OCI-LY7 (cell line): ENCODE results near the gene H3-3A. TPM values are rescaled to one million over a fixed set of nuclear protein-coding genes. Genes with fewer than 3 reads are reported as not detected.

Experiments
- BruUV-seq: library from RNA; stranded (reverse); fragments of 400-500 nt; replicated peaks from 2 replicates; lab custom pipeline; 2021; lab: Mats Ljungman, UMichigan
- CTCF ChIA-PET: fragments of 300-600 bp; sonication (Branson Sonifier 250); formaldehyde crosslinking; loops from one replicate; lab custom pipeline; 2022; ENCODE audit warnings: antibody characterized with exemption; ENCODE audit not compliant: unreplicated experiment; lab: Charles Lee
- POLR2A ChIA-PET: fragments of 300-600 bp; sonication (Branson Sonifier 250); formaldehyde crosslinking; loops from one replicate; lab custom pipeline; 2022; ENCODE audit warnings: antibody characterized with exemption; lab: Charles Lee
- DNase-seq: peaks from one replicate; pipeline ENCODE4 v3.0.0-alpha.2; 2015; ENCODE audit warnings: low spot score
- H2AFZ ChIP-seq: fragments of 200-600 bp; sonication (generic), shearing (Covaris generic); 2 replicates; pipeline ENCODE4 v1.6.1; 2014; ENCODE audit warnings: mild to moderate bottlenecking, antibody characterized with exemption, low read length, moderate library complexity
- H3K27ac ChIP-seq: fragments of 200-600 bp; sonication (generic); 2 replicates; pipeline ENCODE4 v1.5.1; 2014; ENCODE audit warnings: mixed run types, low read depth, mild to moderate bottlenecking, moderate library complexity, low read length, inconsistent platforms; ENCODE audit not compliant: poor library complexity, severe bottlenecking
- H3K36me3 ChIP-seq: fragments of 200-600 bp; sonication (generic); 2 replicates; pipeline ENCODE4 v1.6.1; 2014; ENCODE audit warnings: mild to moderate bottlenecking, antibody characterized with exemption, low read length, moderate library complexity, mixed read lengths; ENCODE audit not compliant: insufficient read depth
- H3K4me1 ChIP-seq: fragments of 200-600 bp; sonication (generic); 2 replicates; pipeline ENCODE4 v1.5.1; 2014; ENCODE audit warnings: mild to moderate bottlenecking, low read length; ENCODE audit not compliant: insufficient read depth, poor library complexity, severe bottlenecking
- H3K4me2 ChIP-seq: fragments of 200-600 bp; sonication (generic); 2 replicates; pipeline ENCODE4 v1.6.1; 2014; ENCODE audit warnings: mild to moderate bottlenecking, low read length
- H3K4me3 ChIP-seq: fragments of 200-600 bp; sonication (generic); 2 replicates; pipeline ENCODE4 v1.5.1; 2014; ENCODE audit warnings: mild to moderate bottlenecking, low read depth, low read length; ENCODE audit not compliant: poor library complexity, severe bottlenecking
- H3K79me2 ChIP-seq: fragments of 200-600 bp; sonication (generic); 2 replicates; pipeline ENCODE4 v1.6.1; 2016; ENCODE audit warnings: low read depth, mild to moderate bottlenecking, low read length, moderate library complexity, mixed read lengths; ENCODE audit not compliant: insufficient read depth
- H3K9me2 ChIP-seq: fragments of 200-600 bp; sonication (generic); 2 replicates; pipeline ENCODE4 v1.6.1; 2016; ENCODE audit warnings: mild to moderate bottlenecking, low read length, mixed read lengths; ENCODE audit not compliant: insufficient read depth
- H3K9me3 ChIP-seq: fragments of 200-600 bp; sonication (generic); 2 replicates; pipeline ENCODE4 v1.6.1; 2014; ENCODE audit warnings: mild to moderate bottlenecking, mixed run types, low read length, mixed read lengths
- H4K20me1 ChIP-seq: fragments of 200-600 bp; sonication (generic); 2 replicates; pipeline ENCODE4 v1.6.1; 2014; ENCODE audit warnings: mild to moderate bottlenecking, antibody characterized with exemption, low read length, moderate library complexity, mixed read lengths; ENCODE audit not compliant: insufficient read depth
- EZH2phosphoT487 ChIP-seq: fragments of 200-600 bp; sonication (generic); IDR thresholded peaks from 2 replicates; pipeline ENCODE4 v1.6.1; 2018; ENCODE audit warnings: low read depth, borderline replicate concordance, mild to moderate bottlenecking, mixed run types, antibody characterized with exemption, low read length, moderate library complexity, mixed read lengths
- intact Hi-C: fragments of 100-400 bp; cut with micrococcal nuclease; formaldehyde crosslinking; loops from one replicate; pipeline ENCODE4 v1.10.0; 2022; ENCODE audit not compliant: unreplicated experiment
- total RNA-seq, 2 experiments: library from RNA; depleted of rRNA in 1 of 2; stranded (reverse); fragments of >200 nt in 1 of 2; shearing (Covaris generic) in 1 of 2; gene quantifications; 2 replicates each; pipeline ENCODE4 v1.2.3, GENCODE V29; 2014 to 2022
- TF ChIP-seq, protein P1 (sequence below): fragments of 200-600 bp; sonication (generic); conservative IDR thresholded peaks from 2 replicates; pipeline ENCODE4 v1.5.1; 2014; ENCODE audit warnings: mild to moderate bottlenecking, antibody characterized with exemption, low read length, moderate library complexity, mixed read lengths

Gene H3-3A
- total RNA-seq, 2 experiments from 2014 or later = 416 to 661 TPM

DNA sequence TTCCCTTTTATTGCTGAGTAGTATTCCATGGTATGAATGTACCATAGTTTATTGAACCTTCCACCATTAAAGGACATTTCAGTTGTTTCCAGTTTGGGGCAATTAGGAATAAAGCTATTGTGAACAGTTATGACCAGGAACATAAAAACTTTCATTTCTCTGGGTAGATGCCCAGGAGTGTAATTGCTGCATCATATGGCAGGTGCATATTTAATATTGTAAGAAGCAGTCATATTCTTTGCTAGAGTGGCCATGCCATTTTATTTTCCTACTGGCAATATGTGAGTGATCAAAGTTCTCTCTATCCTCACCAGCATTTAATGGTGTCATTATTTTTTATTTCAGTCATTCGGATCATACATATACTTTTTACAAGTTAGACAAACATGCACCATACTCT, 23.9 kb upstream of the H3-3A start:
- H3K27ac ChIP-seq = no peak overlapping the region
- BruUV-seq = no TSS peak
- H3K4me1 ChIP-seq = peaks cover 8% of the 10 kb centered on the region
- H3K4me2 ChIP-seq = no peak overlapping the region
- H3K9me2 ChIP-seq = no peaks in the 10 kb centered on the region
- no peaks in the 10 kb centered on the region for H3K9me3 ChIP-seq
- DNase-seq = no peak
- H3K36me3 ChIP-seq = no peaks in the 10 kb centered on the region
- ChIA-PET CTCF (no interaction called here), POLR2A (interaction anchor here (0.6 kb wide), 1 partner anchor 13 kb away, joined by 3 read pairs; no protein-coding TSS in a partner anchor)
- intact Hi-C loops = no loop called here
- no peaks in the 10 kb centered on the region for H3K79me2 ChIP-seq
- H4K20me1 ChIP-seq = no peaks in the 10 kb centered on the region
- TF ChIP-seq, protein P1, sequence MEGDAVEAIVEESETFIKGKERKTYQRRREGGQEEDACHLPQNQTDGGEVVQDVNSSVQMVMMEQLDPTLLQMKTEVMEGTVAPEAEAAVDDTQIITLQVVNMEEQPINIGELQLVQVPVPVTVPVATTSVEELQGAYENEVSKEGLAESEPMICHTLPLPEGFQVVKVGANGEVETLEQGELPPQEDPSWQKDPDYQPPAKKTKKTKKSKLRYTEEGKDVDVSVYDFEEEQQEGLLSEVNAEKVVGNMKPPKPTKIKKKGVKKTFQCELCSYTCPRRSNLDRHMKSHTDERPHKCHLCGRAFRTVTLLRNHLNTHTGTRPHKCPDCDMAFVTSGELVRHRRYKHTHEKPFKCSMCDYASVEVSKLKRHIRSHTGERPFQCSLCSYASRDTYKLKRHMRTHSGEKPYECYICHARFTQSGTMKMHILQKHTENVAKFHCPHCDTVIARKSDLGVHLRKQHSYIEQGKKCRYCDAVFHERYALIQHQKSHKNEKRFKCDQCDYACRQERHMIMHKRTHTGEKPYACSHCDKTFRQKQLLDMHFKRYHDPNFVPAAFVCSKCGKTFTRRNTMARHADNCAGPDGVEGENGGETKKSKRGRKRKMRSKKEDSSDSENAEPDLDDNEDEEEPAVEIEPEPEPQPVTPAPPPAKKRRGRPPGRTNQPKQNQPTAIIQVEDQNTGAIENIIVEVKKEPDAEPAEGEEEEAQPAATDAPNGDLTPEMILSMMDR = no peak
- no peak for TF ChIP-seq EZH2phosphoT487
- H2AFZ ChIP-seq = no peak overlapping the region
- H3K4me3 ChIP-seq = no peak overlapping the region

DNA sequence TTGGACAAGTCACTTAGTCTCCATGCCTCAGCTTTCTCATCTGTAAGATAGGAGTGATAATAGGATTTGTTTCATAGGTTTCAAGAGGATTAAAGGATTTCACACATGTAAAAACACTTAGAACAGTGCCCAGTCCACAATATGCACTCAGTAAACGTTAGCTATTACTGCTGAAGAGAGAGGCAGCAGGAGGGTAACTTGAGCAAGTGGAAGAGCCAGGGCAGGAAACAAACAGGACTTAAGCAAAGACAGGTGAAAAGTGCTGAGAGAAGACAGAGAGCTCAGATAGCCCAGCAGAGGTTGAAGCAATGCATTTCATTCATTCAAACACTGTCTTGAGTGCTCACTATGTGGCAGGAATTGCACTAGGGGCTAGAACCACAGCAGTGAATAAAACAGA, 21.1 kb upstream of the H3-3A start:
- CTCF ChIA-PET = no interaction called here

DNA sequence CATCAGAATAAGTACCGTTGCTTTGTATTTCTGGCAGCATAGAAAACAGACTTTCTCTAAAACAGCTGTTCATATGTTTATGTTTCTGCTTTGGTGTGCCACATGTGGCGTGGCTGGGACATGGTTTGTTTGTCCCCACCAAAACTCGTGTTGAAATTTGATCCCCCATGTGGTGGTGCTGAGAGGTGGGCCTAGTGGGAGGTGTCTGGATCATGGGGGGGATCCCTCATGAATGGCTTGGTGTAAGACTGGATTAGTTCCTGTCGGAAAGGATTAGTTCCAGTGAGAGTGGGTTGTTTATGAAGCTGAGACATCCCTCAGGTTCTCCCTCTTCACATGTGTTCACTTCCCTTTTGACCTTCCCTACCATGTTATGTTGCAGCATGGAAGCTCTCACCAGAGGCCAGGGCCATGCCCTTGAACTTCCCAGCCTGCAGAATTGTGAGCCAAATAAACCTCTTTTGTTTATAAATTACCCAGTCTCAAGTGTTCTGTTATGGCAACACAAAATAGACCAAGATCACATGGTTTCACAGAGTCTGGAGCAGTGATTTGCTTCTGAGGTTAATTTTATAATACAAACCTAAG, 17.9 kb upstream of the H3-3A start:
- Histone ChIP-seq H3K9me2 (no peaks in the 10 kb centered on the region), H2AFZ (no peak overlapping the region), H4K20me1 (no peaks in the 10 kb centered on the region), H3K9me3 (no peaks in the 10 kb centered on the region), H3K4me3 (no peak overlapping the region), H3K27ac (no peak overlapping the region), H3K36me3 (no peaks in the 10 kb centered on the region), H3K79me2 (no peaks in the 10 kb centered on the region), H3K4me1 (peaks cover 8% of the 10 kb centered on the region), H3K4me2 (no peak overlapping the region)
- ChIA-PET CTCF (no interaction called here), POLR2A (interaction anchor here (0.9 kb wide), 1 partner anchor 11 kb away, joined by 3 read pairs; no protein-coding TSS in a partner anchor)
- intact Hi-C loops = no loop called here
- DNase-seq = no peak
- BruUV-seq = no TSS peak
- TF ChIP-seq, protein P1 = no peak
- TF ChIP-seq EZH2phosphoT487 = no peak

More for the DNA sequence above, 21.1 kb upstream of the H3-3A start:
- no peak for DNase-seq
- no peak overlapping the region for H3K27ac ChIP-seq
- no peaks in the 10 kb centered on the region for H4K20me1 ChIP-seq
- no peaks in the 10 kb centered on the region for H3K9me3 ChIP-seq
- peaks cover 8% of the 10 kb centered on the region for H3K4me1 ChIP-seq
- H2AFZ ChIP-seq = no peak overlapping the region
- no peaks in the 10 kb centered on the region for H3K9me2 ChIP-seq
- no TSS peak for BruUV-seq
- no peaks in the 10 kb centered on the region for H3K36me3 ChIP-seq
- no peak overlapping the region for H3K4me3 ChIP-seq
- H3K79me2 ChIP-seq = no peaks in the 10 kb centered on the region
- TF ChIP-seq, protein P1 = no peak
- no peak for TF ChIP-seq EZH2phosphoT487
- POLR2A ChIA-PET = interaction anchor here (0.6 to 1.0 kb wide), 2 partner anchors 16 to 17 kb away, joined by 3 to 4 read pairs; no protein-coding TSS in a partner anchor
- H3K4me2 ChIP-seq = no peak overlapping the region
- intact Hi-C loops = no loop called here
